NCI-H2227 (cell line): ENCODE results near the gene TRIP11.
A peak's percentile ranks its signal among the peaks of the same experiment; 100 is the strongest.
"Not testable (repeated sequence)": the region's sequence is repeated elsewhere in the genome, so short reads cannot be mapped to it uniquely, and the experiment has no call there.

Source experiments
- DNase-seq: peaks from one replicate; lab custom pipeline; 2025; ENCODE audit not compliant: unreplicated experiment; lab: John Stamatoyannopoulos, UW

Gene TRIP11

DNA sequence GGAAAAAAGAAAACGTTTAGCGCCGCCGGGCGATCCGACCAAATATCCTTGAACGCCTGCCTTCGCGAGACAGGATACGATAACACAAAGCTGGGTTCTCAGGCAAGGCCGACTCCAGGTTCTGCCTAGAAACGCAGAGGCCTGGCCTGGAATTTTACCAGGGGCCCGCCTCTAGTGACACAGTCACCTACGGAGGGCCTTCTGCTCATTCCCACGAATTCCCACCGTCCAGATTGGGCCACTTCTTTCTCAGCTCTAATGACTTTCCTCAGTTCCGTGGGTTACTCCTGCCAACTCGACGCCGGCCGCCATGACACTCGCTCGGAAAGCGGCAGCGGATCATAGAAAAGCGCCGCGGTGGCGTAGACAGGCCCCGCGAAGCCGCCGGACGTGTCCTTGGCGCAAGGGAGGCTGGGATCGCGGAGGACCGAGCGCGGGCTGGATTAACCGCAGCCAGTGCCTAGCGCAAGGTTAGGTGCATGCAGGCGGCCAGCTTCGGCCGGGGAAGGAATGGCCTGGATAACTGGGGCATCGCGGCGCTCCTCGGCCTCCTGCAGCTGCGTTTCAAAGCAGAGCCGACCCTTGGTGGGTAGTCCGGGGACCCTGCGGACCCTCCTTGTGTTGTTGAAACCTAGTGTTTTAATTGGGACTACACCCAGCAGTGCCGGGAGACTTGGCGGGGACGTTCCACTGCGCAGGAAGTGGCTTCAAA, at the start of gene TRIP11:
TSS of gene TRIP11 (minus strand) at position 341 of the 712 bp plus-strand sequence. CDS start 374 bp downstream, outside the sequence.
- peak; percentile 95 for DNase-seq

GRCh38 chr14:92088494-92088893, 48.6 kb upstream of the TRIP11 start:
- DNase-seq: no peak

DNA sequence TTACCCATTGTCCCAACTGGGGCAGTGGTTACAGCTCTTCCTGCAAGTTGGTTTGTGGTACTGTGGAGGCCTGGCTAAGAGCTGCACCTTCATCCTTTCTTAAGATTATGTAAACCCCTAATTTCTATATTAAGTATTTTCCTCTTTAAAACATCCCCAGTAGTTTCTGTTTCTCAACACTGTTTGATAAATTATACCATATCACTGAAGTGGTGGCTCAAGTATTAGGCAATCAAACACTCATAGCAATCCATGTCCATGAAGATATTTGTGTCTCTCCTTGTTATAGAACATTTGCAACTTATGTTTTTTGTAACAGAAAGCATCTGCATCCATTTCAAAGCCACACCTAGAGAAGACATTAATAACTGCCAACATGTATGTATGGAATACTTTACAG, 34.7 kb upstream of the TRIP11 start:
- DNase-seq: no peak

- DNase-seq: no peak
Observed at GRCh38 chr14:92058006-92058917, 18.4 kb upstream of the TRIP11 start.

DNA sequence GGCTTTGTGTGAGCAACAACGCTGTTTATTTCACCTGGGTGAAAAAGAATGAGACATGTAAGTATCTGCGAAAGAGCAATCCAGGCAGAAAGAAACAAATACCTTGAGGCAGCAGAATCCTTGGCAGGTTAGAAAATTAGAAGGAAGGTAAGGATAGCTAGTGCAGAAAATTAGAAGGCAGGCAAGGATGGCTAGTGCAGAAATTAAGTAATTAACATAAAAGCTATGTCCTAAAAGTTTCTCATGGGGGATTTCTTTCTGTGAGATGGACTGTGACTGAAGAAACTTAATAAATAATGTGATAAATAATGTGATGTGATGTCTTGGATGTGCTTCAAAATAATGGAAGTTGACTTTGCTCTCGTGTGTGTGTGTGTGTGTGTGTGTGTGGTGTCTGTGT, 9.9 kb upstream of the TRIP11 start:
- no peak for DNase-seq

DNA sequence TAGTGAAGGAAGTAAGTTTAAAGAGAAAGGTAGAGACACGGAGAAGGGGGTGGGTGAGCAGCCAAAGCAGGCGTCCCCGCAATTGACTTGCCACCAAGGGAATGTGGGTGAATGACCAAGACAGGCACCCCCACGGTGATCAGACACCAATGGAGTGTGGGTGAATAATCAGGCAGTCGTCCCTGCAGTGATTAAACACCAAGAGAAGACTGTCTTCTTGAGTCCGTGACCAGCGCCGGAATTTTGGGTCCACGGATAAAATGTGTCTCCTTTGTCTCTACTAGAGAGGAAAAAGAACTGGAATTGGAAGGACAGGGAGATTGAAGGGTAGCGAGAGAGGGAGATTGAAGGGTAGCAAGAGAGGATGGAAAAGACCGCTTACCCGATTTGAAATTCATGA, 9.4 kb upstream of the TRIP11 start:
- DNase-seq: not testable (repeated sequence)

GRCh38 chr14:92045904-92046303, 6.0 kb upstream of the TRIP11 start:
- DNase-seq: not testable (repeated sequence)

DNA sequence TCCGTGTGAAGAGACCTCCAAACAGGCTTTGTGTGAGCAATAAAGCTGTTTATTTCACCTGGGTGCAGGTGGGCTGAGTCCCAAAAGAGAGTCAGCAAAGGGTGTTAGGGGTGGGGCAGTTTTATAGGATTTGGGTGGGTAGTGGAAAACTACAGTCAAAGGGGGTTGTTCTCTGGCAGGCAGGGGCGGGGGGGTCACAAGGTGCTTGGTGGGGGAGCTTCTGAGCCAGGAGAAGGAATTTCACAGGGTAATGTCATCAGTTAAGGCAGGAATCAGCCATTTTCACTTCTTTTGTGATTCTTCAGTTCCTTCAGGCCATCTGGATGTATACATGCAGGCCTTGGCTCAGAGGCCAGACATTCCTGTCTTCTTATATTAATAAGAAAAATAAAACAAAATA, 1.9 kb upstream of the TRIP11 start:
- not testable (repeated sequence) for DNase-seq

DNA sequence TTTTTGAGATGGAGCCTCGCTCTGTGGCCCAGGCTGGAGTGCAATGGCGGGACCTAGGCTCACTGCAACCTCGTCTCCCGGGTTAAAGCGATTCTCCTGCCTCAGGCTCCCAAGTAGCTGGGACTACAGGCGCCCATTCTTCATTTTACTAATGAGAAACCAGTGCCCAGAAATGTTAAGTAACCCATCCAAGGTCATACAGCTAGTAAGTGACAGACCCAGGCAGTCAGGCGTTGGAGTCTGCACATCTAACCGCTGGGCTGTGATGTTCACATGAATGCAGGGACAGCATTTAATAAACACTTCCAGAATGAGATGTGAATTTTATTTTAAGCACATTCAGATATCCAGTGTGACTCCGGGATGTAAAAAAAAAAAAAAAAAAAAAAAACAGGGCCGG, 1.3 kb upstream of the TRIP11 start:
- DNase-seq: peak; percentile 8

GRCh38 chr14:92040431-92041051, 682 bp upstream of the TRIP11 start:
- peak; percentile 72 for DNase-seq

DNA sequence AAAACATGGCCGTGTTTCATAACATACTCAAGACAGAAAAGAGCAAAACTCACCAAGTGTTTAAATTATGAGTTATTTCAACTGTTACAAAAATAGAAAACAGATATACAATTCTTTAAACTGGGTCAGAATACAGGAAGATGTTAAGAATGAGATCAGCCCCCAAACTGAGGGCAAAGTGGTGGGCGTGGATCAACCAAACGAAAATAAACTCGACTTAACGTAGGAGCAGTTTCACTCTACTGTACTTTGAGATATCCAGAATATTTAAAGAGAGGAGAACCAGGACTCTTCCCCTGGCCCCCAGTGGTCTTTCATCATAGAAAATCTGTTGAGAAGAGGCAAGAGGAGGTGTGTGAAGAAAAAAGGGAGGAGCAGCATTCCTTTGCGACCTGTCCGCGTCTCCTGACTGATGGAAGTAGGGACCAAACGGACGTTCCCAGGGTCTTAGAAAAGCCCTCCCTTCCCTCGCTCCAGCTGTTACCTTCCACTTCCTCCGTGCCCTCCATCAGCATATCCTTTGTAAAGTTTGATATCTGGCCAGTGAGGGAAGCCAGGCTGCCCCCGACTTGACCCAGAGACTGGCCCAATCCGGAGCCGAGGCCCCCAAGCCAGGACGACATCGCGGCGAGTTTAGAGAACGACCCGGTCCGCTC, 668 bp downstream of the TRIP11 start:
- DNase-seq: peak; percentile 71

GRCh38 chr14:92037989-92038388, 1.9 kb downstream of the TRIP11 start:
- DNase-seq: no peak

DNA sequence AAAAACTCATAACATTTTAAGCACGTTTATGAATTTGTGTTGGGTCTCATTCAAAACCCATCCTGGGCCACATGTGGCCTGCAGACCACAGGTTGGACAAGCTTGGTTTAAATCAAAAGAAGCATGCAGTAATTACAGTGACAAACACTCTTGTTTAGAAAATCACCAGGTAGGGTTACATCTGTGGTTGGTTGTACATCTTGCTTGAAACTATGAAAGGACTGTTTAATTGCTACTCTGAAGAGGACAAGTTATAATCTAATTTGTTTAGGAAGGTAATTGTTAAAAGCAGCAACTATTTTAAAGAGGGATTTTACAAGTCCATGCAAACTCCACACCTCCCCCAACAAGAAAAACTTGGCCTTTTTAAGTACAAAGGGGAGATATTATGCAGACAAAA, 4.0 kb downstream of the TRIP11 start:
- DNase-seq: no peak

DNA sequence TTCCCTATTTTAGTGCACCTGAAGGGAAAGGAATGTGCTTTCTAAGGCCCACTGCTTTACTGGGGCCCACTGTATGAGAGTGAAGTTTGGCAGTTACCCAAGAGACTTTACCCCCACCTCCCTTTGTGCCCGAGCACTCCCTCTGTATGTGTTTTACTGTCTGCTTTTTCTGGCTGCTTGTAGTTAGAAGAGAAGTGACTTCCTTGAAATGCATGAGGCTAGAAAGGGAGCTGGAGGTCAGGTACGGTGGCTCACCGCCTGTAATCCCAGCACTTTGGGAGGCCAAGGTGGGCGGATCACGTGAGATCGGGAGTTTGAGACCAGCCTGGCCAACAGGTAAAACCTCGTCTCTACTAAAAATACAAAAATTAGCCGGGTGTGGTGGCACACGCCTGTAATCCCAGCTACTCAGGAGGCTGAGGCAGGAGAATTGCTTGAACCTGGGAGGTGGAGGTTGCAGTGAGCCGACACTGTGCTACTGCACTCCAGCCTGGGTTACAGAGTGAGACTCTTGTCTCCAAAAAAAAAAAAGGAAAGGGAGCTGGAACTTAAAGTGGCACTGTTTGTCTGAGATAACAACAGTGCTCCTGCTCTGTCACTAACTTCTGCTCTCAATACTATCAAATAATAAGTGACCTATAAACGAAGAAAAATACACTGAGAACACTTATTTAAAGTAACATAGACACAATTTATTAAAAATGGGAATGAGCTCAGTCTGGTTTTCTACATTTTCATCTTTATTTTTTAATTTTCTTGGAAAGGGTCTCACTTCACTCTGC, 5.8 kb downstream of the TRIP11 start:
- no peak for DNase-seq

DNA sequence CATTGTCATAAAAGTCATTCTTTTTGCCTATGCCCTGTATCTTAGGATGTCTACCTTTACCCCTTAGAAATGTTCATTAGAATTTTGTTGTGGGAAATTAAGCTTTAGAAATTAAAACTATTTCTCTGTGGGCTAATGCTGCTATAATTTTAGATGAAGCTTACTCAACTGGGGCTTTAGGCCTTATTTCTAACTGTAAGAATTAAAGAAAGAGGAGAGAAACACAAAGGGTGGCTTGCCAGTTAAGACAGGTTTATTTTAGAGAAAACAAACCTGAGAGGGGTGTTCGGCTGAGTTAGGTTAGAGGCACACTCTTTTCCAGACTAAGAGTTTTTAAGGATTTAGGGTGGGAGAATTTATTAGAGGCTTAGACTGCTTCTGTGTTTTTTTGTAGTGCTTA, 6.4 kb downstream of the TRIP11 start:
- no peak for DNase-seq

DNA sequence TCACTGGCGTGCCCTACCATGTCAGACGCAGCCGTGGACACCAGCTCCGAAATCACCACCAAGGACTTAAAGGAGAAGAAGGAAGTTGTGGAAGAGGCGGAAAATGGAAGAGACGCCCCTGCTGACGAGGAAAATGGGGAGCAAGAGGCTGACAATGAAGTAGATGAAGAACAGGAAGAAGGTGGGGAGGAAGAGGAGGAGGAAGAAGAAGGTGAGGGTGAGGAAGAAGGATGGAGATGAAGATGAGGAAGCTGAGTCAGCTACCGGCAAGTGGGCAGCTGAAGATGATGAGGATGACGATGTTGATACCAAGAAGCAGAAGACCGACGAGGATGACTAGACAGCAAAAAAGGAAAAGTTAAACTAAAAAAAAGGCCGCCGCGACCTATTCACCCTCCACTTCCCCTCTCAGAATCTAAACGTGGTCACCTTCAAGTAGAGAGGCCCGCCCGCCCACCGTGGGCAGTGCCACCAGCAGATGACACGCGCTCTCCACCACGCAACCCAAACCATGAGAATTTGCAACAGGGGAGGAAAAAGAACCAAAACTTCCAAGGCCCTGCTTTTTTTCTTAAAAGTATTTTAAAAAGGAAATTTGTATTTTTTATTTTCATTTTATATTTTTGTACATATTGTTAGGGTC, 13.2 kb downstream of the TRIP11 start:
- DNase-seq: no peak

DNA sequence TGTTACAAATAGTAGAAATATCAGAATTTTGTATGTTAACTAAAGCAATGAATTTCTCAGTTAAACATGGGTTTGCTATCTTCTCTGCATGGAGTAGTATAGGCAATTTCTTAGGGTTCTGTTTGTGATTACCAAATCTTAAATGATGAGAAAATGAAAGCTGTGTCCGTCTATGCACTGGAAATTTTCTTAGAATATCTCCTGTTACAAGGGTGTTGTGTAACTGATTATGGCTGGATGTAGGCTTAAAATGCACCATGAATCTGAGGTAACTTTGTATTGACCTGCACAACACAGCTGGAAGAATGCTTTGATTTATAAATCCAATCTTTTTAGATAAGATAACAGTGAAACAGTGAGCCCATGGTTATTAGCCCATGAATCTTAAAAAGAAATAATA, 17.8 kb downstream of the TRIP11 start:
- DNase-seq: no peak

GRCh38 chr14:92021523-92021922, 18.3 kb downstream of the TRIP11 start:
- DNase-seq: no peak

- no peak for DNase-seq
Observed at GRCh38 chr14:92014040-92014439, 25.8 kb downstream of the TRIP11 start.
